ENCODE results near the gene WHRN.

Gene WHRN

DNA sequence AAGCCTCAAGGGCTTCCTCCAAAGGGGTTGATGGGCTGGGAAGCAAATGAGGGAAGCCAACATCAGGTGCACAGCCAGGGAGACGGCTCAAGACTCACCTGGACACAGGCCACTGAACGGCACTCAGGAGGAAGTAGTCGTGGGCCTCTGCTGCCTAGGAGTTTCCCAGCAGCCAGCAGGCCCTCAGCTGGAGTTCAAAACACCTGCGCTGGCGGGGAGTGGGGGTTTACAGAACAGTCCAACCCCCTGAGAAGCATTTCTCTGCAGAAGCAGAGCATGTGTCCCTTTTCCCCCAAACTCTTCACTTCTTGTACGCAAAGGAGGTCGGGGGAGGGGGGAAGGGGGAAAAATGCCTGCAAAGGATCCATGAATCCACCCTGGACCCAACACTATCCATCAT, 2.3 kb downstream of the WHRN start:
- WGBS (ENCODE audit: extremely low coverage, insufficient coverage, insufficient read length) = no CpG with 5 or more reads among the region's 7 CpGs
- H3K4ac ChIP-seq (ENCODE audit: low read depth, low read length) = no peak overlapping the region
- peaks cover 4% of the 10 kb centered on the region for H3K79me2 ChIP-seq (ENCODE audit: control insufficient read depth, insufficient read depth, low read length, poor library complexity)
- no peak overlapping the region for H2AK5ac ChIP-seq (ENCODE audit: low read length)
- no peak overlapping the region for H3K9ac ChIP-seq (ENCODE audit: low read length)
- H3K18ac ChIP-seq (ENCODE audit: low read length) = no peak overlapping the region
- H3K14ac ChIP-seq (ENCODE audit: low read length) = no peak overlapping the region
- no peak overlapping the region for H4K12ac ChIP-seq (ENCODE audit: low read depth, low read length)
- H2BK5ac ChIP-seq (ENCODE audit: low read depth, low read length, poor library complexity) = no peak overlapping the region
- no peak overlapping the region for H3K27ac ChIP-seq (ENCODE audit: low read depth, low read length)
- DNase-seq = no peak
- H3K9me3 ChIP-seq (ENCODE audit: insufficient read depth, low read depth, low read length) = peaks cover 2% of the 10 kb centered on the region
- no peak overlapping the region for H3K4me2 ChIP-seq (ENCODE audit: low read length)
- no peak overlapping the region for H3K23ac ChIP-seq (ENCODE audit: low read length)
- no peak overlapping the region for H2AFZ ChIP-seq (ENCODE audit: insufficient read depth, low read length, poor library complexity)
- H2BK12ac ChIP-seq (ENCODE audit: low read length) = no peak overlapping the region
- H3K79me1 ChIP-seq (ENCODE audit: low read length) = peaks cover 12% of the 10 kb centered on the region
- H3K4me1 ChIP-seq (ENCODE audit: control insufficient read depth in 1 of 2, insufficient read depth in 2 of 2, low read length in 2 of 2) = peaks cover 8 to 19% of the 10 kb centered on the region in 2 experiments
- no peak overlapping the region for H3K4me3 ChIP-seq (ENCODE audit: low read depth, low read length)
- H3K36me3 ChIP-seq (ENCODE audit: control insufficient read depth in 1 of 2, insufficient read depth in 2 of 2, low read length in 2 of 2) = no peaks in the 10 kb centered on the region
- no peaks in the 10 kb centered on the region for H3K27me3 ChIP-seq (ENCODE audit: insufficient read depth, low read length)
- H4K91ac ChIP-seq (ENCODE audit: low read depth, low read length) = no peak overlapping the region
- H4K8ac ChIP-seq (ENCODE audit: low read depth, low read length) = no peak overlapping the region
- no peak overlapping the region for H2BK120ac ChIP-seq (ENCODE audit: insufficient read depth, low read length, poor library complexity)

DNA sequence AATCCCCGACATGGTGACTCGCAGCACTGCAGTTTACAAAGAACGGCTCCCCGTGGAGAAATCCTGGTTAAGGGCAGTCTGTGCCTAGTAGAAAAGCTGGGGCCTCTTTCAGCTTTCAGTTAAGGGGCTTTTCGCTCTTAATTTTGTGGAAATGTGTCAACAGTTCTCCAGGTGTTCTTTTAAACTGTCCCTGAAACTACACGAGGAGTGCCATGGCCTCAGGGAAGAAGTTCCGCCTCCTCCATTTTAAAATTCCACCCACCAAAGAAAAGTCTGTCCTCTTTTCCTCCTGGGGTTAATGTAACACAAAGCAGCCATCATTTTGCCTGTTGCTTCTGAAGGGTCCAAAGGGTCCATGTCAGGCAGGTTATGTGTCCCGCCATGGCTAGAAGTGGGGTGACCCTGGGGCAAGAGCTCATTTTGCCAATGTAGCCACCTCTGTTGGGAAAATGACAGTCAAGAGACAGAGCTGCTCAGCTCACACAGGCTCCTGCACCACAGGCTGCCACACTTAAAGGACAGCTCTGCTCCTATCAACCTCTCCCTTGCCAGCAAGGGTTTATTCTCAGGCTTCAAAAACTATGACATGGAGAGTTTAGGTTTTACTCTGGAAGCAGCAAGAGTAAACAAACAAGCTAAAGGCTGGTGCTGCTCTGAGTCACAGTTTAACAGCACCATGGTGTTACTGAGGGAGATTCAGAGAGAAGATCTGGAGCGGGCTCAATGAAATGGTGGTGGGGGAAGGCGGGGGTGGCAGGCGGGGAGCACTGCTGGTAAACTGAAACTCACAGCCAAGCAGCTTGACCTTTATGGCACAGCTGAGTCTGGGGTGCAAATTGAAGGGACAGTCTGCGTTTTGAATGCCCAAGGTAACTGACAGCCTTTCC, 3.2 kb downstream of the WHRN start:
- no peak overlapping the region for H2BK120ac ChIP-seq (ENCODE audit: insufficient read depth, low read length, poor library complexity)
- peak overlapping the region; percentile 25 for H3K4ac ChIP-seq (ENCODE audit: low read depth, low read length)
- no peak for DNase-seq
- WGBS (ENCODE audit: extremely low coverage, insufficient coverage, insufficient read length) = no CpG with 5 or more reads among the region's 12 CpGs
- H3K79me1 ChIP-seq (ENCODE audit: low read length) = peaks cover 12% of the 10 kb centered on the region
- no peak overlapping the region for H2BK5ac ChIP-seq (ENCODE audit: low read depth, low read length, poor library complexity)
- H3K9ac ChIP-seq (ENCODE audit: low read length) = peak overlapping the region; percentile 9
- H3K18ac ChIP-seq (ENCODE audit: low read length) = no peak overlapping the region
- peak overlapping the region; percentile 52 for H3K4me2 ChIP-seq (ENCODE audit: low read length)
- peak overlapping the region; percentile 66 for H2AFZ ChIP-seq (ENCODE audit: insufficient read depth, low read length, poor library complexity)
- no peak overlapping the region for H4K12ac ChIP-seq (ENCODE audit: low read depth, low read length)
- no peak overlapping the region for H3K27ac ChIP-seq (ENCODE audit: low read depth, low read length)
- H4K91ac ChIP-seq (ENCODE audit: low read depth, low read length) = no peak overlapping the region
- H3K36me3 ChIP-seq (ENCODE audit: control insufficient read depth in 1 of 2, insufficient read depth in 2 of 2, low read length in 2 of 2) = no peaks in the 10 kb centered on the region
- no peak overlapping the region for H2AK5ac ChIP-seq (ENCODE audit: low read length)
- peaks cover 8 to 19% of the 10 kb centered on the region in 2 experiments for H3K4me1 ChIP-seq (ENCODE audit: control insufficient read depth in 1 of 2, insufficient read depth in 2 of 2, low read length in 2 of 2)
- H3K23ac ChIP-seq (ENCODE audit: low read length) = no peak overlapping the region
- H3K79me2 ChIP-seq (ENCODE audit: control insufficient read depth, insufficient read depth, low read length, poor library complexity) = peaks cover 4% of the 10 kb centered on the region
- H2BK12ac ChIP-seq (ENCODE audit: low read length) = no peak overlapping the region
- no peaks in the 10 kb centered on the region for H3K27me3 ChIP-seq (ENCODE audit: insufficient read depth, low read length)
- H3K4me3 ChIP-seq (ENCODE audit: low read depth, low read length) = no peak overlapping the region
- no peak overlapping the region for H3K14ac ChIP-seq (ENCODE audit: low read length)
- peaks cover 2% of the 10 kb centered on the region for H3K9me3 ChIP-seq (ENCODE audit: insufficient read depth, low read depth, low read length)
- H4K8ac ChIP-seq (ENCODE audit: low read depth, low read length) = peak overlapping the region; percentile 75

DNA sequence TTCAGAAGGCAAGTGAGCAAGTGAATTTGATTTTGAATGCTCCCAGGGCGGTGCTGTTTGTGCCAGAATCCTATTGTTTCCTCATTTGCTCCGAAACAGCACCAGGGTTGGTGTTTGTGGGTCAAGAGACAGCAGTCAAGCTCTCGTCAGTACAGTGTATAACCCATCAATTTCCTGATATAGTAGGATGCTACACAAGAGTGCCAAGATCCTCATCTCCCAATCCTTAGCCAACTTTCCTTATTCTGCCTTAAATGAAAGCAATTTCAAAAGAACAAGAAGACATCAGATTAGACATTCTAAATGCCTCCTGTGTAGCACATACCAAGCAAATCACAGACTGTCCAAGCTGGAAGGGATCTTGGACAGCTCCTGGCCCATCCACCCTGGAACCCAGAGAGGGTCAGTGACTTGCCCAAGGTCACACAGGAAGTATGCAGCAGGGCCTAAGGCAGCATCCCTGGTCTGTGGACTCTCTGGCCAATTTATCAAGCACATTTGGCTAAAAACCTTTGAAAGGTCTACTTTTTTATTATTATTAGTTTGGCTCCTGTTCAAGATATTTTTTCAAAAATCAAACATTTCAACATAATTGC, 4.5 kb downstream of the WHRN start:
- Histone ChIP-seq H2BK5ac (ENCODE audit: low read depth, low read length, poor library complexity) (no peak overlapping the region), H2AFZ (ENCODE audit: insufficient read depth, low read length, poor library complexity) (no peak overlapping the region), H4K91ac (ENCODE audit: low read depth, low read length) (no peak overlapping the region), H2BK12ac (ENCODE audit: low read length) (no peak overlapping the region), H3K4me2 (ENCODE audit: low read length) (no peak overlapping the region), H4K8ac (ENCODE audit: low read depth, low read length) (no peak overlapping the region), H3K27me3 (ENCODE audit: insufficient read depth, low read length) (no peaks in the 10 kb centered on the region), H3K4me3 (ENCODE audit: low read depth, low read length) (no peak overlapping the region), H3K9me3 (ENCODE audit: insufficient read depth, low read depth, low read length) (peaks cover 1% of the 10 kb centered on the region), H4K12ac (ENCODE audit: low read depth, low read length) (no peak overlapping the region), H2BK120ac (ENCODE audit: insufficient read depth, low read length, poor library complexity) (no peak overlapping the region), H3K36me3 (ENCODE audit: control insufficient read depth in 1 of 2, insufficient read depth in 2 of 2, low read length in 2 of 2) (no peaks in the 10 kb centered on the region), H3K23ac (ENCODE audit: low read length) (no peak overlapping the region), H3K14ac (ENCODE audit: low read length) (no peak overlapping the region), H3K4ac (ENCODE audit: low read depth, low read length) (no peak overlapping the region), H3K18ac (ENCODE audit: low read length) (no peak overlapping the region), H3K27ac (ENCODE audit: low read depth, low read length) (no peak overlapping the region), H3K9ac (ENCODE audit: low read length) (no peak overlapping the region), H3K79me2 (ENCODE audit: control insufficient read depth, insufficient read depth, low read length, poor library complexity) (peaks cover 4% of the 10 kb centered on the region), H2AK5ac (ENCODE audit: low read length) (no peak overlapping the region), H3K4me1 (ENCODE audit: control insufficient read depth in 1 of 2, insufficient read depth in 2 of 2, low read length in 2 of 2) (peaks cover 8 to 18% of the 10 kb centered on the region in 2 experiments), H3K79me1 (ENCODE audit: low read length) (peaks cover 12% of the 10 kb centered on the region)
- no peak for DNase-seq
- WGBS (ENCODE audit: extremely low coverage, insufficient coverage, insufficient read length) = no CpG with 5 or more reads among the region's 3 CpGs

DNA sequence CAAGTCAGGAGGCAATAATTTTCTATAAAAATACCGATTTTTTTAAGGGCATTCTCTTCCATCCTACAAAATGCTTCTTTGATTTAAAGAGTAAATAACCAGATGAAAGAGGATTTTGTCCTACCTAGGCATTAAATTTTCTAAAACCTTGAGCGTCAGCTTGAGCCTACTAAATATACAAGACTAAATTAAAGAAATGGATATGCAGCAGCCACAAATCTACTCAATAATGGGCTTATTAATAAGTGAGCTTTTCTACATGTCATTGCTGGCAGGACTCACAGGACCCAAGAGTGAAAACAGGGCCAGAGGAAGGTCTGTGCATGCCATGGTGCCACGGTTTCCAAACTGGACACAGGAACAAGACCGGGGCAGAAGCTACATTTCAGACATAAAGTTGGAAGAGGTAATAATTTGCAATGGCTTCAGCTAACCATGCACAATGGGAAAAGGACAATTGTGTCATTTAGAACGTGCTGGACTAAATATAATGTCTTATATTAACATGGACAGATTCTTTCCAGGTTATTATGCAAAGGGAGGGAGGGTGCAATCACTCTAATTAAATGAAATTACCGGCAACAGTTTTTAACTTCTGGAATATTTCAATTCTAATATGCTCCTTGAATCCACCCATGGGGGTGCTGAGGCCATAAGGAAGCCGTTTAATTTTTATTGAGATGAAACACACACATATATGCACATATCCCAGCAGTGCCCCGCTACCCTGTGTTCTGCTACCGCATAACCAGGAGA, 5.2 kb downstream of the WHRN start:
- no CpG with 5 or more reads among the region's 9 CpGs for WGBS (ENCODE audit: extremely low coverage, insufficient coverage, insufficient read length)
- Histone ChIP-seq H2BK5ac (ENCODE audit: low read depth, low read length, poor library complexity) (no peak overlapping the region), H4K91ac (ENCODE audit: low read depth, low read length) (no peak overlapping the region), H4K8ac (ENCODE audit: low read depth, low read length) (no peak overlapping the region), H3K4me3 (ENCODE audit: low read depth, low read length) (no peak overlapping the region), H3K4me2 (ENCODE audit: low read length) (no peak overlapping the region), H2AFZ (ENCODE audit: insufficient read depth, low read length, poor library complexity) (no peak overlapping the region), H3K79me1 (ENCODE audit: low read length) (peaks cover 9% of the 10 kb centered on the region), H3K4ac (ENCODE audit: low read depth, low read length) (no peak overlapping the region), H3K23ac (ENCODE audit: low read length) (no peak overlapping the region), H3K9me3 (ENCODE audit: insufficient read depth, low read depth, low read length) (no peaks in the 10 kb centered on the region), H3K14ac (ENCODE audit: low read length) (no peak overlapping the region), H3K27ac (ENCODE audit: low read depth, low read length) (no peak overlapping the region), H3K27me3 (ENCODE audit: insufficient read depth, low read length) (no peaks in the 10 kb centered on the region), H3K36me3 (ENCODE audit: control insufficient read depth in 1 of 2, insufficient read depth in 2 of 2, low read length in 2 of 2) (no peaks in the 10 kb centered on the region), H3K9ac (ENCODE audit: low read length) (no peak overlapping the region), H3K18ac (ENCODE audit: low read length) (no peak overlapping the region), H2BK120ac (ENCODE audit: insufficient read depth, low read length, poor library complexity) (no peak overlapping the region), H4K12ac (ENCODE audit: low read depth, low read length) (no peak overlapping the region), H2AK5ac (ENCODE audit: low read length) (no peak overlapping the region), H2BK12ac (ENCODE audit: low read length) (no peak overlapping the region), H3K79me2 (ENCODE audit: control insufficient read depth, insufficient read depth, low read length, poor library complexity) (peaks cover 4% of the 10 kb centered on the region), H3K4me1 (ENCODE audit: control insufficient read depth in 1 of 2, insufficient read depth in 2 of 2, low read length in 2 of 2) (peaks cover 8 to 17% of the 10 kb centered on the region in 2 experiments)
- no peak for DNase-seq

Data from trophoblast cell (in vitro differentiated cells and primary cell).